ENCODE data around the gene RAPGEF4. TPM values are rescaled to one million over a fixed set of nuclear protein-coding genes. Genes with fewer than 3 reads are reported as not detected.

Gene RAPGEF4
- total and polyA plus RNA-seq, 2 of the 13 experiments (the other 11 are each of a cell fraction or from before 2014, with no cell fraction given): 0.78 to 0.91 TPM

DNA sequence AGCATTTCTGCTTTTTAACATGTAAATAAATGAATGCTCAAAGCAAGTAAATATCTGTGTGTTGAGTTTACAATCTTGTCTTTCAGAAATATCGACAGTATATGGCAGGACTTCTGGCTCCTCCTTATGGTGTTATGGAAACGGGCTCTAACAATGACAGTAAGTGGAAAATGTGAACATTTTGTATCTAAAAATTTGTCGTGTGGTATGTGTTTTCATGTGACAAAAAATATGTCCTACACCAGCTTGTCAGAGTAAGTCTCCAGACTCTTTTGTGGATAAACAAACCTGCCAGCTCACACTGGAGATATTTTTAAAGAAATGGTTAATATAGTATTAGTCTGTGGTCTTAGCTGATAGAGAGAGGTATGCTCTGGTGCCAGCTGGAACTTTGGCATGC lies 182.1 kb downstream of the RAPGEF4 start:
- ATAC-seq (no peak), FAIRE-seq (no peak), DNase-seq (ENCODE audit: low spot score) (no peak)
- no peaks in the 10 kb centered on the region for H3K9me3 ChIP-seq (ENCODE audit: low read length)
- TF ChIP-seq ZNF207 (IDR thresholded peaks at IDR 0.05; ENCODE audit: borderline replicate concordance): no peak
- TF ChIP-seq YY1 (IDR thresholded peaks at IDR 0.05; ENCODE audit: insufficient read depth, insufficient replicate concordance, low read depth, low read length): no peak
- no peak for TF ChIP-seq GZF1 (CRISPR knock-in tag; IDR thresholded peaks at IDR 0.05)
- TF ChIP-seq, protein P1, sequence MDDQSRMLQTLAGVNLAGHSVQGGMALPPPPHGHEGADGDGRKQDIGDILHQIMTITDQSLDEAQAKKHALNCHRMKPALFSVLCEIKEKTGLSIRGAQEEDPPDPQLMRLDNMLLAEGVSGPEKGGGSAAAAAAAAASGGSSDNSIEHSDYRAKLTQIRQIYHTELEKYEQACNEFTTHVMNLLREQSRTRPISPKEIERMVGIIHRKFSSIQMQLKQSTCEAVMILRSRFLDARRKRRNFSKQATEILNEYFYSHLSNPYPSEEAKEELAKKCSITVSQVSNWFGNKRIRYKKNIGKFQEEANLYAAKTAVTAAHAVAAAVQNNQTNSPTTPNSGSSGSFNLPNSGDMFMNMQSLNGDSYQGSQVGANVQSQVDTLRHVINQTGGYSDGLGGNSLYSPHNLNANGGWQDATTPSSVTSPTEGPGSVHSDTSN (CRISPR knock-in tag; IDR thresholded peaks at IDR 0.05; ENCODE audit: borderline replicate concordance): no peak
- TF ChIP-seq RARA (CRISPR knock-in tag; IDR thresholded peaks at IDR 0.05): no peak
- no peak for TF ChIP-seq ZNF709 (CRISPR knock-in tag; IDR thresholded peaks at IDR 0.05)
- TF ChIP-seq, protein P2, sequence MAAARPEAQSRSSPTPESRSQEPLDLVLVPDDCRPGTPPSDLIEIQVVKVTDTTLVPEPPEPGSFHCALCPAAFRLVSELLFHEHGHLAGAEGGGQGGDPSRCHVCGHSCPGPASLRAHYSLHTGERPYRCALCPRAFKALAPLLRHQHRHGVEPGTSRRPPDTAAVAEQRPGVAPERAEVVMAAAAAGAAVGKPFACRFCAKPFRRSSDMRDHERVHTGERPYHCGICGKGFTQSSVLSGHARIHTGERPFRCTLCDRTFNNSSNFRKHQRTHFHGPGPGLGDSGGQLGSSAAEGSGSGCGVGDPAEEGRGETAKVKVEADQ (CRISPR knock-in tag; IDR thresholded peaks at IDR 0.05; ENCODE audit: borderline replicate concordance): no peak
- TF ChIP-seq, protein P3, sequence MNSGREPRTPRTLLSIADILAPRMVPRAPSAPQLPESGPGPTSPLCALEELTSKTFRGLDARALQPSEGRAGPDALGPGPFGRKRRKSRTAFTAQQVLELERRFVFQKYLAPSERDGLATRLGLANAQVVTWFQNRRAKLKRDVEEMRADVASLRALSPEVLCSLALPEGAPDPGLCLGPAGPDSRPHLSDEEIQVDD (CRISPR knock-in tag; IDR thresholded peaks at IDR 0.05; ENCODE audit: borderline replicate concordance): no peak
- TF ChIP-seq ZKSCAN1 (IDR thresholded peaks at IDR 0.05; ENCODE audit: low read length): no peak
- no peak for TF ChIP-seq ZNF317 (CRISPR knock-in tag; IDR thresholded peaks at IDR 0.05)
- no peak for TF ChIP-seq RCOR2 (CRISPR knock-in tag; IDR thresholded peaks at IDR 0.05)
- TF ChIP-seq, protein P4, sequence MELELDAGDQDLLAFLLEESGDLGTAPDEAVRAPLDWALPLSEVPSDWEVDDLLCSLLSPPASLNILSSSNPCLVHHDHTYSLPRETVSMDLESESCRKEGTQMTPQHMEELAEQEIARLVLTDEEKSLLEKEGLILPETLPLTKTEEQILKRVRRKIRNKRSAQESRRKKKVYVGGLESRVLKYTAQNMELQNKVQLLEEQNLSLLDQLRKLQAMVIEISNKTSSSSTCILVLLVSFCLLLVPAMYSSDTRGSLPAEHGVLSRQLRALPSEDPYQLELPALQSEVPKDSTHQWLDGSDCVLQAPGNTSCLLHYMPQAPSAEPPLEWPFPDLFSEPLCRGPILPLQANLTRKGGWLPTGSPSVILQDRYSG (CRISPR knock-in tag; IDR thresholded peaks at IDR 0.05): no peak
- no peak for TF ChIP-seq EP300 (IDR thresholded peaks at IDR 0.05; ENCODE audit: low read depth in 2 of 2, low read length in 2 of 2)
- TF ChIP-seq EP300 (CRISPR knock-in tag; IDR thresholded peaks at IDR 0.05; ENCODE audit: borderline replicate concordance): no peak
- no peak for TF ChIP-seq ARNT2 (CRISPR knock-in tag; IDR thresholded peaks at IDR 0.05; ENCODE audit: low read depth)
- no peak for TF ChIP-seq RAD21 (CRISPR knock-in tag; IDR thresholded peaks at IDR 0.05)
- TF ChIP-seq, protein P5, sequence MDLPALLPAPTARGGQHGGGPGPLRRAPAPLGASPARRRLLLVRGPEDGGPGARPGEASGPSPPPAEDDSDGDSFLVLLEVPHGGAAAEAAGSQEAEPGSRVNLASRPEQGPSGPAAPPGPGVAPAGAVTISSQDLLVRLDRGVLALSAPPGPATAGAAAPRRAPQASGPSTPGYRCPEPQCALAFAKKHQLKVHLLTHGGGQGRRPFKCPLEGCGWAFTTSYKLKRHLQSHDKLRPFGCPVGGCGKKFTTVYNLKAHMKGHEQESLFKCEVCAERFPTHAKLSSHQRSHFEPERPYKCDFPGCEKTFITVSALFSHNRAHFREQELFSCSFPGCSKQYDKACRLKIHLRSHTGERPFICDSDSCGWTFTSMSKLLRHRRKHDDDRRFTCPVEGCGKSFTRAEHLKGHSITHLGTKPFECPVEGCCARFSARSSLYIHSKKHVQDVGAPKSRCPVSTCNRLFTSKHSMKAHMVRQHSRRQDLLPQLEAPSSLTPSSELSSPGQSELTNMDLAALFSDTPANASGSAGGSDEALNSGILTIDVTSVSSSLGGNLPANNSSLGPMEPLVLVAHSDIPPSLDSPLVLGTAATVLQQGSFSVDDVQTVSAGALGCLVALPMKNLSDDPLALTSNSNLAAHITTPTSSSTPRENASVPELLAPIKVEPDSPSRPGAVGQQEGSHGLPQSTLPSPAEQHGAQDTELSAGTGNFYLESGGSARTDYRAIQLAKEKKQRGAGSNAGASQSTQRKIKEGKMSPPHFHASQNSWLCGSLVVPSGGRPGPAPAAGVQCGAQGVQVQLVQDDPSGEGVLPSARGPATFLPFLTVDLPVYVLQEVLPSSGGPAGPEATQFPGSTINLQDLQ (CRISPR knock-in tag; IDR thresholded peaks at IDR 0.05): no peak
- no peak for TF ChIP-seq RBM22 (optimal IDR thresholded peaks at IDR 0.05; ENCODE audit: low read length)
- H3K9ac ChIP-seq (ENCODE audit: insufficient read depth, low read depth, low read length): no peak overlapping the region
- no peaks in the 10 kb centered on the region for H3K36me3 ChIP-seq (replicated peaks in 1 of 2; ENCODE audit: control insufficient read depth in 1 of 2, insufficient read depth in 2 of 2, low read length in 2 of 2)
- intact Hi-C loops (cut with micrococcal nuclease; ENCODE audit: unreplicated experiment): no loop called here
- no peak overlapping the region for H3K4me3 ChIP-seq (replicated peaks in 1 of 3; ENCODE audit: insufficient read depth in 1 of 3, low read depth in 2 of 3, low read length in 3 of 3)
- no peaks in the 10 kb centered on the region for H3K4me1 ChIP-seq (ENCODE audit: insufficient read depth, low read length)
- 0% methylated on average over 3 of the region's 3 CpGs for WGBS (ENCODE audit: low lambda C conversion rate)
- no peak overlapping the region for H2AFZ ChIP-seq (ENCODE audit: low read length)
- POLR2A ChIA-PET: no interaction called here
- H3K27ac ChIP-seq (ENCODE audit: extremely low read length, insufficient read depth, low read length): no peak overlapping the region
- in situ Hi-C loops (cut with HindIII; ENCODE audit: extremely low pct_ligation_motif_present, low pct_unique_long_range_greater_than_20kb): no loop called here
- no TSS peak for BruUV-seq (replicated peaks)
- CTCF ChIA-PET (ENCODE audit: low intra/inter-chr PET ratio, low total read pairs): no interaction called here
- H4K20me1 ChIP-seq (ENCODE audit: insufficient read depth, low read length): no peaks in the 10 kb centered on the region
- no peaks in the 10 kb centered on the region for H3K79me2 ChIP-seq (ENCODE audit: insufficient read depth, low read length)
- peaks cover 0 to 13% of the 10 kb centered on the region in 2 experiments; a peak in 2 of 5 replicates for H3K27me3 ChIP-seq (ENCODE audit: control insufficient read depth in 1 of 2, insufficient read depth in 2 of 2, low read length in 2 of 2)
- no peak overlapping the region for H3K4me2 ChIP-seq (ENCODE audit: low read depth, low read length)

Data from HepG2 (cell line).